Urothelium cell line (cell line): ENCODE results near the gene STUB1.

Source experiments
- DNase-seq: peaks from one replicate; pipeline ENCODE4 v3.0.0; 2011; ENCODE audit warnings: low spot score, mixed read lengths
- FAIRE-seq: peaks from 2 replicates; lab custom pipeline; 2011; peaks lifted over from hg19 to GRCh38; lab: Jason Lieb, UNC

Gene STUB1

GRCh38 chr16:662597-662996 is 17.6 kb upstream of the STUB1 start:
- DNase-seq (no peak), FAIRE-seq (peak; percentile 37)

GRCh38 chr16:666572-666971 is 13.6 kb upstream of the STUB1 start:
- no peak for FAIRE-seq

DNA sequence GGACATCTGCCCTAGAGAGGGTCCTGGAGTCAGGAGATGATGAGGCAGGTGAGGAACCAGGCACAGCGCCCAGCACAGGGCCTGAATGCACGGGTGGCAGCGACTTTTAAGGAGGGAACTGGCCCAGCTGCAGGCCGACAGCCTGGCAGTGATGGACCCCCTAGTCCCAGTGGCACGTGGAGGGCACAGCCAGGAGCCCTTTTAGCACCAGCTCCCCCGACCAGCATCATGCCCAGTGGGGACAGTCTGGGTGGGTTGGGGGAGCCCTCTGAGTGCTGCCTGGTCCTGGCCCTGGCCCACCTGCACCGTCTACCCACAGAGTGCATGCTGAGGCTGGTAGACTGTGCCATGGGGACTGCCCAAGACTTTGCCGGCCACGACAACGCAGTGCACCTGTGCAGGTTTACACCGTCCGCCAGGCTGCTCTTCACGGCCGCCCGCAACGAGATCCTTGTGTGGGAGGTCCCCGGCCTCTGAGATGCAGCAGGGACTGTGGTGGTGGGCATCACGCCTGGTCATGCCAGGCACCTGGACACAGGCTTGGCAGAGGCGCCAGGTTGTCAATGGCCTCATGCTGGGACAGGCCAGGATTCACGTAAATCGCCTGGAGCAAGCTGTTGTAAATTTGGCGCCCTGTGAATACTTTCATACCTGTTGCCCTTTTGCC is 13.0 kb upstream of the STUB1 start:
- no peak for DNase-seq
- FAIRE-seq = peak; percentile 42

More at GRCh38 chr16:666572-666971, 13.6 kb upstream of the STUB1 start:
- DNase-seq = no peak

DNA sequence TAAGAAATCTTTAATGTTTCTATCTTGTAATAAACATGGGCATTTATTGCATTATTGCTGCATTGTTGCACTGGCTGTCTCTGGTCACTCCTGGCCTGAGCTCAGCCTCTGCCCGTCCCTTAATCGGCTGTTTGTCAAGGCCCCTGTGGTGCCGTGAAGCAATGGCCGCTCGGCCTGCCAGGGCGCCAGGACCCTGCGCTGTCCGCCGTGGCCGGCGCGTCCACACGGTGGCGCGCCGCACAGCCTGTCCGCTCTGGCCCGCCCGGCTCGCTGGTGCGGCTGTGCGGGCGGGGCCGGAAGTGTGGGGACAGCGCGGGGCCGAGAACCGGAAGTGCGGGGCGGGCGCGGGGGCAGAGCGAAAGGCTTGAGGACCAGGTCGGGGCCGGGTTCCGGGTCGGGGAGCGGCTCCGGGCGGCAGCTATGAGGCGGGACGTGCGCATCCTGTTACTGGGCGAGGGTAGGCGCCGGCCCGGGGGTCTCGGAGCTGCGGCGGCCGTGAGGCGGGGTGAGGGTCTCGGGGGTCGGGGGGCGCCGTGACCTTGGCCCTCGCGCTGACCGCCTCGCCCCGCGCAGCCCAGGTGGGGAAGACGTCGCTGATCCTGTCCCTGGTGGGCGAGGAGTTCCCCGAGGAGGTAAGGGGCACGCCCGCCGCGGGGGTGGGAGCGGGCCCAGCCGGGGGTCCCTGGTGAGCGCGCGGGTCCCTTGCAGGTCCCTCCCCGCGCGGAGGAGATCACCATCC is 12.3 kb upstream of the STUB1 start, which contains the start of gene RHOT2:
Gene RHOT2, plus strand, starts transcription at position 353 of the 739 bp plus-strand sequence. Its CDS starts 68 bp downstream, at position 421.
- FAIRE-seq (peak; percentile 94), DNase-seq (peak; percentile 92)

GRCh38 chr16:668519-669171 is 11.6 kb upstream of the STUB1 start:
- FAIRE-seq = no peak

DNA sequence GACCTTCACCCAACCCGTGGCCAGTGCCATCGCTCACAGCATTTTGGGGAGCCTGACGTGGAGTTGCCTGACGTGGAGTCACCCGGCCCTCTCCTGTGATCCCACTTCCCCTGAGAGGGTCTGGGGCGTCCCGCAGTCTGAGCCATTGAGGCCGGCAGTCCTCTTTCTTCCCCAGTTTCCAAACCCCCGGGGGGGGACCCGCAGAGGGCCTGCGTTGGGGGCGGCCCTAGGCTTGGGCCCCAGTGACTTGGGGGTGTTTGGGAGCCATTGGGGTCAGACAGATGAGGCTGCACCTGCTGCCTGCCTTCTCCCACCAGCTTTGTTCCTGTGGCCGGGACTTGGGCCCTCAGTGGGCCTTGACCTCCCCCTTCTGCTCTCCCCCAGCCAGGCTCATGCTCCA is 10.5 kb upstream of the STUB1 start:
- FAIRE-seq (no peak), DNase-seq (no peak)

More at GRCh38 chr16:668519-669171, 11.6 kb upstream of the STUB1 start:
- no peak for DNase-seq

DNA sequence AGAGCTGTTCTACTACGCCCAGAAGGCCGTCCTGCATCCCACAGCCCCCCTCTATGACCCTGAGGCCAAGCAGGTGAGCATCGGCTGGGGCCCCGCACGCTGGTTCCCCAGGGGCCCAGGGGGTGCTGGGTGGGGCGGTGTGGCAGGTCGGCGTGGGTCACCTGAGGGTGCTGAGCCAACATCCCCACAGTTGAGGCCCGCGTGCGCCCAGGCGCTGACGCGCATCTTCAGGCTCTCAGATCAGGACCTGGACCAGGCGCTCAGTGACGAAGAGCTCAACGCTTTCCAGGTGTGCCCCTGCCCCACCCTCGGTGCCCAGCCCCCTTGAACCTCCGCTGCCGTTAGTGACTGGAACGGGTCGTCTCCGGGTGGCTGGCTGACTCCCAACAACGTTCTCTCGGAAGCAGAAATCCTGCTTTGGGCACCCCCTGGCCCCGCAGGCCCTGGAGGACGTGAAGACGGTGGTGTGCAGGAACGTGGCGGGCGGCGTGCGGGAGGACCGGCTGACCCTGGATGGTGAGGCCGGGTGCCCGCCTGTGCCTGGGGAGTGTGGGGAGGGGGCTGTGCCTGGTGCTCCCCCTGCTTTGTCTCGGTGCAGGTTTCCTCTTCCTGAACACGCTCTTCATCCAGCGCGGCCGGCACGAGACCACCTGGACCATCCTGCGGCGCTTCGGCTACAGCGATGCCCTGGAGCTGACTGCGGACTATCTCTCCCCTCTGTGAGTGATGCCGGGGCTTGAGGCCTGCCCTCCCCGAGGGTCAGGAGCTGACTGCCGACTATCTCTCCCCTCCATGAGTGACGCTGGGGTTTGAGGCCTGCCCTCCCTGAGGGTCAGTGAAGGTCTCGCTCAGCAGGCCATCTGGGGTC is 9.5 kb upstream of the STUB1 start:
- DNase-seq (no peak), FAIRE-seq (no peak)

DNA sequence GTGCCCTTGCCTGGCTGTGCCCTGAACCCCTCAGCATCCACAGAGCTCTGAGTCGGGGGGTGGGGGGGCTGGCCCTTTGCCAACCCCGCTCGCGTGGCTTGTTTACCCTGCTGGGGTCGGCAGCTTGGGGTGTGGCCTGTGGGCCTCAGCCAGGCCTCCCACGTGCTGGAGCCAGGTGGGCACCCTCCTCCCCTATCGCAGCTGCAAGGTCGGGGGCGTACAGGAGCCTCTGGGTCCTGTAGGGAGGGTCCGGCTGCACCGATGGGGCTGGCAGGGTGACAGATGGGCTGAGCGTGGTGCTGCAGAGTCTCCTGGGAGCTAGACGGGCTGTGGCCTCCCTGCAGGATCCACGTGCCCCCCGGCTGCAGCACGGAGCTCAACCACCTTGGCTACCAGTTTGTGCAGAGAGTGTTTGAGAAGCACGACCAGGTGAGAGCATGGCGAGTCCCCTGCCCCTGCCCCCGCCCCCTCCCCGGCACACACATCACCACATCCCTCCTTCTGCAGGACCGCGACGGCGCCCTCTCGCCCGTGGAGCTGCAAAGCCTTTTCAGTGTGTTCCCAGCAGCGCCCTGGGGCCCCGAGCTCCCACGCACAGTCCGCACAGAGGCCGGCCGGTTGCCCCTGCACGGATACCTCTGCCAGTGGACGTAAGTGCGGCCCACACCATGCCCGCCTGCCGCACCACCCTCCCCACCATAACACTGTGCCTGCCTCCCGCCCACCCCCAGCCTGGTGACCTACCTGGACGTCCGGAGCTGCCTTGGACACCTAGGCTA is 8.7 kb upstream of the STUB1 start:
- FAIRE-seq = no peak
- DNase-seq = no peak

GRCh38 chr16:672371-672770 is 7.8 kb upstream of the STUB1 start:
- FAIRE-seq (no peak), DNase-seq (no peak)

GRCh38 chr16:672851-673250 is 7.4 kb upstream of the STUB1 start:
- DNase-seq = no peak
- FAIRE-seq = no peak

- no peak for FAIRE-seq
Measured at GRCh38 chr16:673399-673991, 6.7 kb upstream of the STUB1 start.

DNA sequence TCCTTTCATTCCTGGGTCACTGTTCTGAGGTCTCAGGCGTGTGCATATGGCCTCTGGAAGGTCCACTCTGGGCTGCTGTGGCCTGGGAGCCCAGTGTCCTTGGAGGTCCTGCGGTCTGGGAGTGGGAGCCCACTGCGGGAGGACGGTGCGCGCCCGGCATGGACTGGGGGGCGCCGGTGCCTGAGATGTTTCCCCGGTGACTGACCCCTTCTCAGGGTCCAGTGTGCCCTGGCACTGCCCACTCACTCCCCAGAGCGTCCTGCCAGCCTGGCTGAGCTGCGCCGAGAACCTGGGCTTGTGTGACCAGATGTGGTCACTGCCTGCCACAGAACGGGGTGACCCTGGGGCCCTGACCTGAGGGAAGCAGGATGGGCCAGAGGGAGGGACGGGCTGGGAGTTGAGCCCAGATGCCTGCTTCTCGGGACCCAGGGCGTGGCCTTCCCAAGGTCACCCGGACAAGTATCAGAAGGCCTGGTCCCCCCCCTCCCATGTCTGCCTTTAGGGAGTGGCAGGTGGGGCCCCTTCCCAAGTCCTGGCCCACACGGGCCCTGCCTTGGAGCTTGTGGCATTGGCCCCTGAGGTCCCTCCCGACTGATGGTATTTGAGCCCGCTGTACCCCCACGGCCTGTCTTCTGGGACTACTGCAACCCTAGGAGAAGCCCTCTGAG is 5.9 kb upstream of the STUB1 start:
- FAIRE-seq (no peak), DNase-seq (no peak)

More at GRCh38 chr16:673399-673991, 6.7 kb upstream of the STUB1 start:
- DNase-seq = no peak

DNA sequence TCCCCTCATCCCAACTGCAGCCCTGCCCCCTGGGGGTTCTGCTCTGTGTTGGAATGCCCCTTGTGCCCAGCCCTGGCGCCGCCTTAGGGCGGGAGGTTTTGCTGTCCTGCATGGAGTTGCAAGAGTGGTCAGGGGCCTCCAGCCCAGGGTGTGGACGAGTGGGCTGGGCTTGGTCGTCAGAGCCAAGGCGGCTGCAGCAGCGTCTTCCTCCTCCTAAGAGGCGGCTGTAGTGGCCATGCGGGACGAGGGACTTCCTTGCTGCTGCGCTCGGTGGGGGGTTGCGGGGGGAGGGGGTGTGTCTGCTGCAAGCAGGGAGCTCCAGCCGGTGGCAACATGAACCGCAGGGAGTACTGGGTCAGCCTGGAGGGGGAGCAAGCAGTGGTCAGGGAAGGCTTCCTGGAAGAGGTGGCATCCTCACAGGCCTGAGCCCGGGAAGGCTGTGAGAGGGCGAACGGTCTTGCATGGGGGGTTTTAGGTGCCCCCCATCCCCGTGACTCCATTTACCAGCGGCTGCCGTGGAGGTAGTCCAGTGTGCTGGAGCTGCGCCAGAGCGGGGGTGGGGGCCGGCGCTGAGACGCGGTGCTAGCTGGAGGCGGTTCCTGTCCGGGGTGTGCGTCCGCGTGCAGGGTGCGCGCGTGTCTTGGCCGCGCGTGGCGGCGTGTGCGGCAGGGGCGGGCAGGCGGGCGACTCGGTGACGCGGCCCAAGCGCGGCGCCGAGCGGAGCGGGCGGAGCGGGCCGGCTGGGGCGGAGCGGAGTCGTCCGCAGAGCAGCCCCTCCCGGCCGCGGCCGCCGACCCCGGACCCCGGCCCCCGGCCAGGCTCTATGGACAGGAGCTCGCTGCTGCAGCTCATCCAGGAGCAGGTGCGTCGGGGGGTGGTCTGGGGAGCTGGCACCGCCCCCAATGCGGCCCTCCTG is 5.0 kb upstream of the STUB1 start, which contains the start of gene RHBDL1:
Gene RHBDL1, plus strand, starts transcription at position 704 of the 916 bp plus-strand sequence. Its CDS starts 120 bp downstream, at position 824.
- FAIRE-seq (no peak), DNase-seq (no peak)

DNA sequence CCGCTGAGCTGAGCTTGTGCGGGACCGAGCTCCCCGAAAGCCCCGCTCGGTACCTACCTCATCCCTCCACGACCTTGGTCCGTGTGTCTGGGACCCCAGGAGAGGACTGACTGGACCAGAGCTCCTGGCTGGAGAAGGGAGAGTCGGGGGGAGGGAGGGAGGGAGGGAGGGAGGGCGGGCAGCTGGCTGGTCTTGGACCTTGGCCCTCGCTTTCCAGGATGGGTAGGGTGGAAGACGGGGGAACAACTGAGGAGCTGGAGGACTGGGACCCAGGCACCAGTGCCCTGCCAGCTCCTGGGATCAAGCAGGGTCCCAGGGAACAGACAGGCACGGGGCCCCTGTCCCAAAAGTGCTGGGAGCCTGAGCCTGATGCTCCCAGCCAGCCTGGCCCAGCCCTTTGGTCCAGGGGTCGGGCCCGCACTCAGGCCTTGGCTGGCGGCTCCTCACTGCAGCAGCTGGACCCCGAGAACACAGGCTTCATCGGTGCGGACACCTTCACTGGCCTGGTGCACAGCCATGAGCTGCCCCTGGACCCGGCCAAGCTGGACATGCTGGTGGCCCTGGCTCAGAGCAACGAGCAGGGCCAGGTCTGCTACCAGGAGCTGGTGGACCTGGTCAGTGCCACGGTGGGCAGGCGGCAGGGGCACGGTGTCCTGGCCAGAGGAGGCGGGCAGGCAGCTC is 4.2 kb upstream of the STUB1 start:
- no peak for FAIRE-seq
- no peak for DNase-seq

GRCh38 chr16:676565-676902 is 3.7 kb upstream of the STUB1 start:
- DNase-seq = no peak
- FAIRE-seq = no peak

- FAIRE-seq (no peak), DNase-seq (no peak)
Measured at GRCh38 chr16:676913-677312, 3.3 kb upstream of the STUB1 start.
